SW480 (cell line): ENCODE measurements around the gene PAX5.

ENCODE experiments used
- DNase-seq: peaks from one replicate; pipeline ENCODE4 v3.0.0-alpha.2; 2016; ENCODE audit warnings: low spot score

Gene PAX5

DNA sequence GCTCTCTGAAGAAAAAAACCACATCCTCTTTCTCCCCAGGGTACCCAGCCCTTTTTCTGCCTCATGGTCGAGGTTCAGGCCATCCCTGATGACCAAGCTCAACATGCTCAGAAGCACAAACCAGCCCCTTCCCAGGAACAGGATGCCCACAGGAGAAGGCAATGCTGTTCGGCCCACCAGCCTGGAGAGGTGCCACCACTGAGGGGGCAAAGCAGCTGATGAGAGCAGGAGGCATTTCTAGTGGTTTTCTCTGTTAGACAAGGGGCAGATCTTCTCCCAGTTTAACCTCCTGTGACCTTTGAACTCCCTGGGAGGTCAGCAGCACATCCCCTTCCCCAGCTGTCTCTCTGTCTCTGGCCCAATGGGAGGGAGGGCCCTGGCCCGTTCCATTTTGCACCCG, 73.0 kb downstream of the PAX5 start:
- DNase-seq: no peak

DNA sequence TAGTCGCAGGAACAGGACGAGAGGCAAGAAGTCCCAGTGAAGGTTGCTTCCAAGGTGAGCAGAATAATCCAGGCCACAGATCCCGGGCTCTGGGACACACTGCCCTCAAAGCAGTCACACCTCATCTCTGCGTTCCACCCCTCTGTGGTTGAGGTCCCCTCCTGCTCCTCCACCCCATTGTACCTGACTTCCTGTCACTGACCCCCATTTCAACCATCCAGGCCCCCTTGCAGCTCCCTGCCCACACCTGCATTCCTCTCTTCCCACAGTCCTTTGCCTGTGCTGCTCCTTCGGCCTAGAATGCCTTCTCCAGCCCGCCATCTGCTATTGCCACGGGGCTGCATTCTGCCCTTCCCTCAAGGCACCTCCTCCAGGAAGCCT, 73.5 kb downstream of the PAX5 start:
- DNase-seq: no peak

DNA sequence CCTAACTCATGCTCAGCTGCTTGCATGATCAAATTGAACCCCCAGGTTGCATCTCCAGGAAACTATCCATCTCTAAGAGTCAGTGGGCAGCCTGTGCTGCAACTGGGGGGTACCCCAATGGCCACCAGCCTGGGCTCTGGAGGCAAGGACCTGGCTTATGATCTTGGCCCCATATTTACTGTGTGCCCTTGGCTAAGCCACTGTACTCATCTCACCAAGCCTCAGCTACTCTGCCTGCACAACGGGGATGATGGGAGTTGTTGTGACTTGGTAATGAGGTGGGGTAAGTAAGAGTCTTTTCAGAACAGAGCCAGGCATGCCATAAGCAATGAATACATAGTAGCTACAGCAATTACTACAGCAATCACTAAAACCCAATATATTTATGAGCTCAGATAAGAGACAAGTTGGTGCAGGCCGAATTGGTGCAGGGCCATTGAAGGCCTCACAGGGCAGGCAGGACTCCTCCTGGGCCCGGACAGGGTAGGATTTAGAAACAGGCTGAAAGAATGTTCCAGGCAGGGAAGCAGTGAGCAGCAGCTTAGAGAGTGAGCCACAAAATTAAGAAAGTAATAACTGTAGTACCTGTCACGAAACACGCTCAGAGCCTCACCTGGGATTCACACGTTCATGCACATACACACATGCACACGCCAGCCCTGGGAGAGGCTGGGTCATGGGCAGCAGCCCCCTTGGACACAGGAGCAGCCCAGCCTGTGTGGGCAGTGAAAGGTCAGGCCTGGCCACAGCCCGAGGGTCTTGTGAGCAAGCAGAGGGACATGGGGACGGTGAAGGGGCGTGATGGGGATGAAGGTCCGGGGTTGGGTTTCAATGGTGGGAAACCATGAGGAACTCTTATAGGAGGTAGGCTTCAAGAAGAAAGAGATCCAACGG, 74.1 kb downstream of the PAX5 start:
- DNase-seq: no peak

DNA sequence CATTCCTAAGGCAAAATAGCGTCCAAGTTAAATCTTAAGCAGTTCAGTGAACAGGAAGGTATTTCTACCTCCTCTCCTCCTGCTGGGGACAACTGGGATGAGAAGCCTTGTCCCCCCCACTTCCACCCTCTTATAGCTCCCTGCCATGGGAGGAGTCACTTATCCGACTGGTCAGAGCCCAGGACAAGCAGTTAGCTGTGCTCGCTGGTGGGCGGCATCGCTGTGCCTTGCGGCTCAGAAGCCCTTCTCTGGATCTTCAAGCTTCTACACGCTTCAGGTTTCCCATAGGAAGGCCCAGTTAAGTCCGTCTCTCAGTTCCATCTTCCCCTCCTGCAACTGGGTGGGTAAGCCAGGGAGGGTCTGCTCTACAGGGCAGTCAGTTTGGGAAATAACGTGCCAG, 77.2 kb downstream of the PAX5 start:
- DNase-seq: no peak

DNA sequence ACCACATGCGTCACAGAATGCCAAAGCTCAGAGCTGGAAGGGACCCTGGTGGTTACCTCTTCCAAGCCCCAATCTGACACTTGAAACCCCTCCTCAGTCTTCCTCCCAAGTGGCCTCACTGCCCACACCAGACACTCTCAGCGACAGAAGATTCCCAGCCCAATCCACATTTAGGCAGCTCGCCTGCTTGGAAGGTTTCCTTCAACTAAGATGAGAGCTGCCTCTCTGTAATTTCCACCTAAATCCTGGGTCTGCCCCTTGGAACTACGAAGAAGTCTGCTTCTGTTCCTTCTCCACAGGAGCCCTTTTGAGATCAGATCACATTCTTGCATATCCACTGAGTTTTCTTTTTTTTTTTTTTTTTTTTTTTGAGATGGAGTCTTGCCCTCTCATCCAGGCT, 83.7 kb downstream of the PAX5 start:
- DNase-seq: no peak

DNA sequence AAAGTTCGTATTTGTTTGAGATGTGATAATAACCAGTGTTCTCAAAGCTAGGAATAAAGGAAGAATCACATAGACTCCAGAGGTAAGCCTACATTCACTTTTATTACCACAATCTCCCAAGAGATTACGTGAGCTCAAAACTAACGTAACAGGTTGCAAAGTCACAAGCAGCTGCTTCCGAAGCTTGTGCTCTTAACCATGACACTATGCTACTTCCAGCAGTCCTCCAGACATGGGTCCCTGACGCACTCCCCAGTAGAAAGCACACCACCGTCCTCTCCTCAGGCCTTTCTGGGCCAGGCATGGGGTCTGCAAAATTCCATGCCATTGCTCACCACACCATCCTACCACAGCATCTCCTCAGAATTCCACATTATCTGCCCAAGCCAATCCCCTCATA, 84.6 kb downstream of the PAX5 start:
- no peak for DNase-seq

DNA sequence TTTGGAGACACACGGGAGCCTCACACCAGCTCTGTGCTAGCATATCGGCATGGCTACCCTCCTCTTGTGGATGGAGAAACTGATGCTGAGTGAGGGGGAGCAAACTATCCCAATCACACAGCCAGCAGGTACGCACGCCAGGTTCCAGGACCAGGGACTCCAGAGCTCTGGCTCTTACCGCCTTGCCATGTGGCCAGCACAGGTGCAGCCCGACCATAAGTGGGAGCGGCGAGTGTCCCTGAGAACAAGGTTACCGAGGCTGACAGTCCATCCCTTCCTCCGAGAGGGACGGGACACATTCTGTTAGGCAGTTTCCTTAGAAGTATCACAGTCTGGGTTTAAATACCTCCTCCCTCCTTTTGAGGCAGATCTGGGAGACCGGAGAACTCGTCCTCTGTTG, 86.0 kb downstream of the PAX5 start:
- DNase-seq: no peak

DNA sequence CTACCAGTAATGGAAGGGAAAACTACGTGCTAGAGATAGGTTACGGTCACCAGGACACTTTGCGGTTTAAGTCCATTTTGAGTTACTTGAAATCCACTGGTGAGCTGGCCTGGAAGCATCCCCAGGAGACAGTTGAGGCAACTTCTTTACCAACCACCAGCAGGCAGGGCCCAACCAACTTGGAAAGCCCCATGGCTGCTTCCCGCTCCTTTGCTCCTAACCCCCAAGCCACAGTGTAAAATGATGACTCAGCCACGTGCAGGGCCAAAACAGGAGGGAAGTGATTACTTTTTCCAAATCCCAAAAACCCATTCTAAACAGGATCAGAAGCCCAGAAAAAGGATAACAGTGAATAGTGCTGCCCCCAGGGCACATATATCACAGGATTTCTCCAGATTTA, 87.4 kb downstream of the PAX5 start:
- no peak for DNase-seq

DNA sequence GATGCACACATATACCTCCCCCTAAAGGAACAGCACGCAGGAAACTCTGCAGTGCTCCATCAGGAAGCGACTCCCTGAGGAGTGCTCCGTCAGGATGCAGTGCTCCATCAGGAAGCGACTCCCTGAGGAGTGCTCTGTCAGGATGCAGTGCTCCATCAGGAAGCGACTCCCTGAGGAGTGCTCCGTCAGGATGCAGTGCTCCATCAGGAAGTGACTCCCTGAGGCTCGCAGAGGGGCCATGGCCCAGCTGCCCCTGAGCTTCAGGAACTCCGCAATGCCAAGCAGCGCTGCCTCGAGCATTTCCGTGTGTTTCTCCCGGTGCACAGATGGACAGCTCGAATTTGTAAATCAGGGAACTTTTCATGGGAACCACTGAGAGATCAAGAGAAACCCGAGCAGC, 88.1 kb downstream of the PAX5 start:
- DNase-seq: no peak

DNA sequence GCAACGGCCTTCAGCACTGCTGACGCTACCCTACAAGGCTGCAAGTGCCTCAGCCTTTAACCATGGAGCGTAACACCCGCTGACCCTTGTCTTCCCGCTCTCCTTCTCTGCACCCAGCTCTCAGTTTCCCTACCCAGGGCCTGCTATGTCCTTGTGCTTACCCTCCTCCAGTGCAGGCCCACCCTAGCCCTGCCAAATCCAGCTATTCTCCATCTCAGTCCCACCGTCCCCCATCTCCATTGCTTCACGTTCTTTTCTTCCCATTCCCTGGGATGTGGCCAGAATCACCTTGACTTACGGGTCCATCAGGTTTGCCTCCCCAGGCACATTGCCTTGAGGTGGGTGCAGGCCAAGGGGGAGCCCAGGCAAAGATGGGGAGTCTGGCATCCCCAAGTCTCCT, 91.2 kb downstream of the PAX5 start:
- no peak for DNase-seq

DNA sequence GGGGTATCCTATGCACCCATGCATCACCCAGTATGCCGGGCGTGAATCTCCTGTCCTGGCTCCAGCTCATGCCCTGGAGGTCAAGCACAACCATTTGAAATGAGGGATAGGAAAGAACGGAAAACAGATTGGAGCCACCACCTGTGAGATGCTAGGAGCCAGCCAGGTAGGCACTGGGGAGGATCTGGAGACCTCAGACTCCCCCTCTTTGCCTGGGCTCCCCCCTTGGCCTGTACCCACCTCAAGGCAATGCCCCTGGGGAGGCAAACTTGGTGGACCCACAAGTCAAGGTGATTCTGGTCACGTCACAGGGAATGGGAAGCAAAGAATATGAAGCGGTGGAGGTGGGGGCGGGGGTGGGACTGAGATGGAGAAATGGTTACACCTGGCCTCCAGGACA, 92.6 kb downstream of the PAX5 start:
- DNase-seq: no peak

DNA sequence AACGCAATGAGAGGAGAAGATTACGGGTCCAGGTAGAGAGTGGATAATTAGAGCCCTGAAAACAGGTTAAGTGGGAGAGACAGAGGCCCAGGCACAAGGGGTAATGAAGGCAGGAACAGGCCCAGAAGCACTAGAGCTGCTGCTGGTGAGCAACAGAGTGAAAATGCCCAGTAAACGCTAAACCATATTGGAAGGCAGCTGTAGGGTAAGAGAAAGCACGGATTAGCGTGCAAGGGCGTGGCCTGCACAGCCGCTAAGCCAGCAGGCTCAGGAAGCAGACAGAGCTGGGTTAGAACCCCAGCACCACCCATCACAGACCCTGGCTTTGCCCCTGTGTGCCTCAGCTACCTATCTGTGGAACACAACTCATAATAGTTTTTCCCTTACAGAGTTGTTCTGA, 93.2 kb downstream of the PAX5 start:
- no peak for DNase-seq

DNA sequence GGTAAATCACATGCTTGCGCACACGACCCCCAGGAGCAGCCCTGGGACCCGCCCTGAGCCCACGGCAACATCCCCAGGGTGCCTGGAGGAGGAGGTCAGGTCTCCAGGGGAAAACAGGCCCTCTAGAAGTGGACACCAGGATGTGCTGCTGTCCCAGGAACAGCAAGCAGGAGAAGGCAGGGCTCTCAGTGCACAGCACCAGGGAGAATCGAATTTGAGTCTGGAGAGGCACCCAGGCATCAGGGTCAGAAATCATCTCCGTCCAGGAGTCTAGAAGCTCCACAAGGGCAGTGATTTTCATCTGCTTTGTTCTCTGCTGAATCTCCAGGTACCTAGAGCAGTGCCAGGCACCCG, 93.6 kb downstream of the PAX5 start:
- DNase-seq: no peak

DNA sequence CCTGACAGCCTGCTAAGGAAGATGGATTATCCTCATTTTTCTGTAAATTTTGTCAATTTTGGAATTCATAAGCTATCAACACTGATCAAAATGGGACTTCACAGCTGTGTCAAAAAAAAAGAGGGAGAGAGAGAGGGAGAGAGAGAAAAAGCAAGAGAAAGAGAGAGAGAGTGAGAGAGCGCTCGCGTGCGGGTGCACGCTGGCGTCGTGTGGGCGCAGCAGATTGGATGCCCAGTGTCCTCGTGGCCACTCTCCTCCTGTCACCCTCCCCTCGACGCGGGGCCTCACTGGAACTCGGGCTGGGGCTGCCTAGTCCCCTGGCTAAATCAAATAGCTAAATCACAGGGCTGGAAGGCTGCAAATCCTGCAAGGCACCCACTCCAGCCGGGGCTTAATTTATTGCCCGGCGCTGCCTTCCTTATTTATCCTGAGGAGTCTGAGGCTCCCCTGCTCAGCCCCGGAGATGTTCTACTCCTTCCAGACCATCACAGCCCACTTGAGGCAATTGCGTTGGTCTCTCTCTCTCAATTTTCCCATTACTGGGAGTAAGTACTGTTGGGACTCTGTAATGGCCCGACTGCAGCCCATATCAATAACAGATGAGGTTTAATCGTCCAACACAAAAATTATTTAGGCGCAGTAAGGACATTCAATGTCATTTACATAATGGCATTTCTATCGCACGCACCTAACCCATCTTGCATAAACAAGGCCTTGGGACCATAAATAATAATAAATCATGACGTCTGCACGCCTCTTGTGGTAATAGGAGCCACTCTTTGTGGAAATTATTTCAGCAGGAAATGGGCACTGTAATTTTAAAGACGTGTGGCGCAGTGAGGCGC, 94.2 kb downstream of the PAX5 start:
- DNase-seq: no peak

DNA sequence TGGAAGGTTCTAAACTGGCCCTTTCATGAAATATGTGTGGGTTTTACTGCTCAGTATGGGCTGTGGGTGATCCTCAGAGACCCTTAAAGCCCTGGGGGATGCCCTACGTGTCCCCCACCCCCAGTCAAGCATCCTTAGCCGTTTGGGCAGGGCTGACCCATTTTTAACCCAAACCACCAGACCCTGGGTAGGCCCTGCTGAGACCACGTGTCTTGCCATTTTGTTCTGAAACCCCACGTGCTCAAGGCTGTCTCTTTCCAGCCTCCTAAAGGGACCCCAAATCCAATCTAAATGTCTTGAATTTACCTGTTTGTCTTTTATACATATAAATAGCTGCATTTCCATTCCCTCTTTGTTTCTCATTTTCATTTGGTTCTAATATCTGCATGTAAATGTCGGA, 94.9 kb downstream of the PAX5 start:
- DNase-seq: no peak

DNA sequence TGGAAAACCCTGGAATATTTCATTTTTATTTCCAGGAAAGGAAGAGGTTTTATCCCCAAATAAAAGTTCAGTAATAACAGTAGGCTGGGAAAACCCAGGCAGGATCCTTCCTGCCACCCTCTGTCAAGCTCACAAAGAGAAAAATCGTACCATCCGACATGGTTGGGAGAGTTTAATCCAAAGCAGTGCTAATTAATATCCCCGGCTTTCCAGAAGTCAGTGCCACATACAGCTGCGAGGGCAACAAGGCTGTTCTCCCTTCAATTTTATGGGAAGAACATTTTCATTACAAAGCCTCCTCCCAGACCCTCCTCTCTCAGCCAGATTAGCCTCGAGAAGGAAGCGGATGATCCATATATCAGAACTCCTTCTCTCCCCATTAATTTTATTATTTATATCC, 95.5 kb downstream of the PAX5 start:
- DNase-seq: no peak

DNA sequence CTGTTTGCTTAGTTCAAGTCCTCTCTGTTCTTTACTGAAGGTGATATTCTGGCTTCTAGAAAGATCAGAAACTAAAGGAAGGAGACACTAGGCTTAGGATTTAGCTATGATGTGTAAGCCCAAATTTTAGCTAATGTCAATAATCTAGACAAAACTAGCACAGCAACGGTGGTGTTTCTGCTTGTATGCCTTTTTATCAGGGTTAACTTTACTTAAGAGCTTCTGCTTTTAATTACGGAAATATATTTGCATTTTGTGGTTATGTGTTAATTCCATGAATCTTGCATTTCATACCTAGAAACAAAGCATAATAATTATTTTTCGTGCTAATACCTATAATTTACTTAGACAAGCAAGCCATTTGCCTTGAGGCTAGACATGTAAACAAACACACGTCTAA, 96.1 kb downstream of the PAX5 start:
- no peak for DNase-seq

DNA sequence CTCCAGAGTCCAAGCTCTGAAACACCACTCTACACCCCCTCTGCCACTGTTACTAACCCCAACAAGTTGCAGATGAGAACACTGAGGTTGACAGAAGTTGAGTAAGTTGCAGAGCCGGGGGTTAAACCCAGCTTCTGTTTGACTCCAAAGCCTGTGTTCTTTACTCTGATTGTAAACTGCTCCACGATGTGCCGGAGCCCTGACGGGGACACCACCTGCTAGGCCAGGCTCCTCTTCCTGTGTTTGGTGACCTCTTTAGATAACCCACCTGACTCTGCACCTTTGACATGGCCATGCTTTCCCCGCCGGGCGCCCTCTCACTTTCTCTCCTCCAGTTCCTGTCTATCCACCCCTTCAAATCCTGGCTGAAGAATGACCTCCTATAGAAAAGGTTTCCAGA, 96.7 kb downstream of the PAX5 start:
- DNase-seq: no peak

DNA sequence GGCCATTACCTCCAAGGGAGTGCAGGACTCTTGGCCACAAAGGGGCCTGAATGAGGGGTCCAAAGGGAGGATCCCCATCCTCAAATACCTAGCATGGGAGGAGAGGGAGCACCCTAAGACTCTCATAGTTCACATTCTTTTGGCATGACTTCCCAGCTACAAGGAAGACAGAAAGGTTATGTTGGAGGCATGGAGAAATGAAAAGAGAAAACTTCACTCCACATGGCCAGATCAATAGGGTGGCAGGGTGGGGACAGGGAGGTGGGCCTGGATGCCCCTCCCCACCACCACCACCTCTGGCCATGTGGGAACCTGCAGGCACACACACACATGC, 97.6 kb downstream of the PAX5 start:
- DNase-seq: no peak

DNA sequence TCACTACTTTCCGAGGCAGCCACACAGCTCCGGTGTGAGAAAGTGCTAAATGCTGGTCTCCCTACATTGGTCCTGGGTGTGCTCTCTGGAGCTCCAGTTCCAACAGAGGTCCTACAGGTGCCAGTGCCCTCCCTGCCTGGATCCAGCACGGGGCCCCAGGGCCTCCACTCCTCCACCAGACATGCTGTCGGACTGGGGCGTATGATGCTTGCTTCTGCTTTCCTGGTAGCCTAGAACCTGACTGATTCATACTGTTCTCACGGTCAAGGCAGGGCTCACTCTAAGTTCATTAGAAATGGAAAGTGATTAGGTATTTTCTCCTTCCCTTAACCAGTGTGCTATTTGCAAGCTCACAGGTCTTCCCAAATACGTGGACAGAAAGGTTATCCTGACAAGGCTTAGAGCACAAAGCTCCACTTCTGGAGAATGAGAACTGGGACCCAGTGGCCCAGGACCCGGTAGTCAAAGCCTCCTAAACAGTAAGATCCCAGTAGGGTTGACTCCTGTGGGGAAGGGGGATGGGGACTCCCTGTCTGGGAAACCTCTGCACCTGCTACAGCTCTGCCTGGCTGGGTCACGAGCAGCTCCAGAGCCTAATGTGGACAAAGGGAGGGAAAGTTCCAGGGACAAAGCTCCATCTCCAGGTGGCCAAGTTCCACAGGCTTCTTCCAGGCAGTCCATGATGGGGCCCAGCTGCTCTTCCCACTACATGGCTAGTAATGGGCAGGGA, 98.1 kb downstream of the PAX5 start:
- no peak for DNase-seq

DNA sequence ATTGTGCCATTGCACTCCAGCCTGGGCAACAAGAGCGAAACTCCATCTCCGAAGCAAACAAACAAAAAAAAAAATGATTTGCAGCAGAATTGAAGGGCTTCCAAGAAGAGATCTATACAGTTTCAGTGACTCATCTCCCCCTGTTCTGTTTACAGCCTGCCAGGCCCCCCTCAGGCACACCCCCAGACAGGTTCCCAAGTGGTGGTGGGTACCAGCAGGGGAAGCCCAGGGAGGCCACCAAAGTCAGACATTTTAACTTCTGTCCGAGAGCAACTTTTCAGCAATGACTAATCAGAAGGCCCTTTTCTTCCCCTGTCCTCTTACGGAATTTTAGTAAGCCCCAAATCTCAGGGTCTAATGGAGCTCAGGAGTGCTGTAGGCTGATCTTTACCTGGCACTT, 98.7 kb downstream of the PAX5 start:
- DNase-seq: no peak

DNA sequence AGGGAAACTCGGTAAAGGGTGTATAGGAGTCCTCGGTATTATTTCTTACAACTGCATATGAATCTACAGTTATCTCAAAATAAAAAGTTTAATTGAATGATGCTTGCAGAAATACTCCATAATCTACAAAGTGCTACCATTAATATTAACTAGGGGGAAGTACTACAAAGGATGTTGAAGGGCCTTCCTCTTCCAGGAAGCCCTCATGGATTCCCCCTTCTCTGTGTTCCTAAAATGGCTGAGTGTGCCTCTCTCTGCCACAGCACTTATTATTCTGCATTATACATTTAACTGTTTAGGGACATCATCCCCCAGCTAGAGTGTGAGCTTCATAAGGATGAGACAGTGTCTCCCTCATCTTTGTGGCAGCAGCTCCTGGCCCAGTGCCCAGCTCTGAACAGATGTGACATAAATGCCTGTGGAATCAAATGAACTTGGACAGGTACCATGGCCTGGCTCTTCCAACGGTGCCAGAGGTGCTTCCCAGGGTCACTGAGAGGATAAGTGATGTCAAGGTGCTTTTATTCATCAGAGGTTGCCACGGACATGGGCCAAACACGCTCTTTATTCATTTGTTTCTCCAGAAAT, 99.5 kb downstream of the PAX5 start:
- DNase-seq: no peak
